OCI-LY1 (cell line): Measurements from ENCODE around the gene RAX.

Source experiments
- EZH2 ChIP-seq: fragments of 200-600 bp; sonication (generic), shearing (Covaris generic); IDR thresholded peaks from 2 replicates; pipeline ENCODE4 v1.8.0; 2017; ENCODE audit warnings: borderline replicate concordance, mixed run types, mild to moderate bottlenecking, antibody characterized with exemption, low read length, moderate library complexity, mixed read lengths
- TF ChIP-seq, protein P1 (sequence below): fragments of 200-600 bp; sonication (generic), shearing (Covaris generic); IDR thresholded peaks from 2 replicates; pipeline ENCODE4 v1.5.1; 2017; ENCODE audit warnings: mild to moderate bottlenecking, antibody characterized with exemption, low read length, moderate library complexity, mixed read lengths

DNA sequence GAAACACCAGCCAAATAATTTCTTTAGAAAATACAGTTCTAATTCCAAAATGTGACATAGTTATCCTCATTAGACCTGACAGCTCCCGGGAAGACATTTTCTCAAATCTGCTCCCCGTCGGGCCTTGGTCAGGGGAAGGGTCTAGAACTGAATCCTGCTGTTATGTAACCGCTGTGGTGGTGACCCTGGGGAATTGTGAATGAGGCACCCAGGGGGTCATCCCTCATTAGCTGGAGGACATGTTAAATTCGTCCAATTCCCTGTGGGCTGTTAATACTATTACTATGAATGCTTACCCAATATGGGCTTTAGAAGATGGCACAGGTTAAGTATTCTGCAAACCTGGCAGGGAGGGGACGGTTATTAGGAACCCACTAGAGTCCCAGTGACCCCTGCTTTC, 33.4 kb upstream of the RAX start:
- TF ChIP-seq, protein P1, sequence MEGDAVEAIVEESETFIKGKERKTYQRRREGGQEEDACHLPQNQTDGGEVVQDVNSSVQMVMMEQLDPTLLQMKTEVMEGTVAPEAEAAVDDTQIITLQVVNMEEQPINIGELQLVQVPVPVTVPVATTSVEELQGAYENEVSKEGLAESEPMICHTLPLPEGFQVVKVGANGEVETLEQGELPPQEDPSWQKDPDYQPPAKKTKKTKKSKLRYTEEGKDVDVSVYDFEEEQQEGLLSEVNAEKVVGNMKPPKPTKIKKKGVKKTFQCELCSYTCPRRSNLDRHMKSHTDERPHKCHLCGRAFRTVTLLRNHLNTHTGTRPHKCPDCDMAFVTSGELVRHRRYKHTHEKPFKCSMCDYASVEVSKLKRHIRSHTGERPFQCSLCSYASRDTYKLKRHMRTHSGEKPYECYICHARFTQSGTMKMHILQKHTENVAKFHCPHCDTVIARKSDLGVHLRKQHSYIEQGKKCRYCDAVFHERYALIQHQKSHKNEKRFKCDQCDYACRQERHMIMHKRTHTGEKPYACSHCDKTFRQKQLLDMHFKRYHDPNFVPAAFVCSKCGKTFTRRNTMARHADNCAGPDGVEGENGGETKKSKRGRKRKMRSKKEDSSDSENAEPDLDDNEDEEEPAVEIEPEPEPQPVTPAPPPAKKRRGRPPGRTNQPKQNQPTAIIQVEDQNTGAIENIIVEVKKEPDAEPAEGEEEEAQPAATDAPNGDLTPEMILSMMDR = no peak
- TF ChIP-seq EZH2 = no peak
